Measurements from ENCODE around the gene DDAH2.

- no peak for TF ChIP-seq SUZ12 (IDR thresholded peaks at IDR 0.05; ENCODE audit: extremely low read depth, insufficient read depth, insufficient read length)
- TF ChIP-seq ZNF274 (IDR thresholded peaks at IDR 0.05; ENCODE audit: low read depth, low read length) = no peak
Measured at GRCh38 chr6:31764198-31764597, 35.1 kb upstream of the DDAH2 start.

All from NT2/D1 (cell line).